H1 (cell line): Measurements from ENCODE around the gene MRPS27. TPM values are rescaled to one million over a fixed set of nuclear protein-coding genes. Genes with fewer than 3 reads are reported as not detected.

Experiments
- CTCF ChIA-PET: fragments of 300-600 bp; sonication (Branson Sonifier 250); formaldehyde crosslinking; loops from one replicate; lab custom pipeline; 2021; ENCODE audit not compliant: partially characterized antibody; lab: Charles Lee
- POLR2A ChIA-PET: fragments of 300-600 bp; sonication (Branson Sonifier 250); formaldehyde crosslinking; loops from one replicate; lab custom pipeline; 2021; ENCODE audit warnings: inconsistent platforms; ENCODE audit not compliant: partially characterized antibody; lab: Charles Lee
- DNase-seq, 2 experiments: peaks; one replicate each; pipeline versions ENCODE4 v3.0.0 to v3.0.0-alpha.2; 2010 to 2022; ENCODE audit warnings: low spot score in 2 of 2, low read depth in 1 of 2, mixed read lengths in 1 of 2
- FAIRE-seq: peaks from 2 replicates; lab custom pipeline; 2011; peaks lifted over from hg19 to GRCh38; lab: Jason Lieb, UNC
- H2AFZ ChIP-seq: 2 replicates; pipeline ENCODE4 v1.8.1; 2012; ENCODE audit warnings: low read length, inconsistent platforms
- H2AK5ac ChIP-seq: 2 replicates; pipeline ENCODE4 v1.6.1; 2013; ENCODE audit warnings: low read depth, low read length
- H2BK120ac ChIP-seq: replicated peaks from 2 replicates; pipeline ENCODE3; 2013; ENCODE audit warnings: low read depth, low read length, inconsistent platforms
- H2BK12ac ChIP-seq: 2 replicates; pipeline ENCODE4 v1.6.1; 2013; ENCODE audit warnings: low read depth, low read length
- H2BK15ac ChIP-seq: 2 replicates; pipeline ENCODE4 v1.6.1; 2013; ENCODE audit warnings: low read length
- H2BK20ac ChIP-seq: 2 replicates; pipeline ENCODE4 v1.6.1; 2013; ENCODE audit warnings: low read length
- H2BK5ac ChIP-seq: 2 replicates; pipeline ENCODE4 v1.6.1; 2013; ENCODE audit warnings: low read depth, low read length
- H3K14ac ChIP-seq: 2 replicates; pipeline ENCODE4 v1.6.1; 2013; ENCODE audit warnings: inconsistent platforms; ENCODE audit not compliant: insufficient read length
- H3K18ac ChIP-seq: 2 replicates; pipeline ENCODE4 v1.6.1; 2013; ENCODE audit warnings: low read length; ENCODE audit errors: extremely low read depth
- H3K23ac ChIP-seq: 2 replicates; pipeline ENCODE4 v1.6.1; 2013; ENCODE audit warnings: inconsistent platforms; ENCODE audit not compliant: insufficient read length
- H3K23me2 ChIP-seq: 2 replicates; pipeline ENCODE4 v1.6.1; 2013; ENCODE audit warnings: low read depth, low read length
- H3K27ac ChIP-seq: 2 replicates; pipeline ENCODE4 v1.6.1; 2011; ENCODE audit warnings: low read depth, low read length, inconsistent platforms
- H3K27me3 ChIP-seq, 4 experiments: replicated peaks in 1 of 4; 1 replicate in 1 of 4; 2 replicates in 3 of 4; pipeline versions ENCODE4 v1.6.1 to v1.8.1; 2011 to 2013; ENCODE audit warnings: low read length in 3 of 4, mild to moderate bottlenecking in 3 of 4, inconsistent platforms in 2 of 4, mixed read lengths in 2 of 4, moderate library complexity in 1 of 4; ENCODE audit not compliant: control insufficient read depth in 3 of 4, insufficient read depth in 3 of 4; ENCODE audit errors: extremely low read depth in 1 of 4
- H3K36me3 ChIP-seq, 4 experiments: 2 replicates each; pipeline versions ENCODE4 v1.6.1 to v1.8.1; 2011 to 2013; ENCODE audit warnings: mild to moderate bottlenecking in 4 of 4, low read length in 3 of 4, moderate library complexity in 2 of 4, control low read depth in 1 of 4, inconsistent platforms in 1 of 4; ENCODE audit not compliant: insufficient read depth in 4 of 4, control insufficient read depth in 2 of 4
- H3K4ac ChIP-seq: replicated peaks from 2 replicates; pipeline ENCODE3; 2013; ENCODE audit warnings: low read length, low read depth, mixed read lengths, inconsistent platforms; ENCODE audit not compliant: insufficient read length
- H3K4me1 ChIP-seq, 4 experiments: replicated peaks in 1 of 4; 1 replicate in 1 of 4; 2 replicates in 3 of 4; pipeline versions ENCODE4 v1.6.1 to v1.8.1; 2011 to 2013; ENCODE audit warnings: low read length in 3 of 4, inconsistent platforms in 2 of 4, mixed read lengths in 1 of 4; ENCODE audit not compliant: insufficient read depth in 4 of 4, control insufficient read depth in 3 of 4
- H3K4me2 ChIP-seq, 2 experiments: 2 replicates each; pipeline versions ENCODE4 v1.6.1 to v1.8.1; 2011 to 2013; ENCODE audit warnings: low read depth in 2 of 2, low read length in 2 of 2, control low read depth in 1 of 2, inconsistent platforms in 1 of 2, mild to moderate bottlenecking in 1 of 2; ENCODE audit not compliant: insufficient read depth in 1 of 2
- H3K4me3 ChIP-seq, 4 experiments: fragments of 200-600, 300-600 bp in 1 of 4; sonication (generic), shearing (Covaris generic), sonication (Bioruptor Twin) in 1 of 4; 2 replicates each; pipeline versions ENCODE4 v1.5.1 to v1.8.1; 2011 to 2016; ENCODE audit warnings: low read length in 4 of 4, low read depth in 3 of 4, control low read depth in 2 of 4, inconsistent platforms in 2 of 4, mild to moderate bottlenecking in 2 of 4, mixed read lengths in 1 of 4, moderate library complexity in 1 of 4; ENCODE audit not compliant: insufficient read depth in 2 of 4; ENCODE audit errors: extremely low read depth in 1 of 4
- H3K56ac ChIP-seq: replicated peaks from 2 replicates; pipeline ENCODE3; 2013; ENCODE audit warnings: low read depth, mild to moderate bottlenecking, mixed read lengths, low read length, inconsistent platforms; ENCODE audit not compliant: insufficient read length
- H3K79me1 ChIP-seq: 2 replicates; pipeline ENCODE4 v1.6.1; 2013; ENCODE audit warnings: low read depth, low read length, control low read depth
- H3K79me2 ChIP-seq, 2 experiments: 2 replicates each; pipeline versions ENCODE4 v1.6.1 to v1.8.1; 2012 to 2013; ENCODE audit warnings: low read length in 2 of 2, mild to moderate bottlenecking in 2 of 2, inconsistent platforms in 1 of 2; ENCODE audit not compliant: insufficient read depth in 2 of 2, control insufficient read depth in 1 of 2
- H3K9ac ChIP-seq, 4 experiments: replicated peaks in 1 of 4; 1 replicate in 1 of 4; 2 replicates in 3 of 4; pipeline versions ENCODE4 v1.6.1 to v1.8.1; 2011 to 2013; ENCODE audit warnings: low read depth in 3 of 4, low read length in 3 of 4, control low read depth in 2 of 4, mild to moderate bottlenecking in 2 of 4, moderate library complexity in 2 of 4, inconsistent platforms in 1 of 4; ENCODE audit errors: extremely low read depth in 1 of 4
- H3K9me3 ChIP-seq, 2 experiments: 2 replicates each; pipeline versions ENCODE4 v1.6.1 to v1.8.1; 2012 to 2013; ENCODE audit warnings: mild to moderate bottlenecking in 2 of 2, moderate library complexity in 2 of 2, control low read depth in 1 of 2, inconsistent platforms in 1 of 2, low read depth in 1 of 2, low read length in 1 of 2, mixed read lengths in 1 of 2; ENCODE audit not compliant: insufficient read depth in 2 of 2
- H4K20me1 ChIP-seq, 2 experiments: replicated peaks in 1 of 2; 2 replicates each; pipeline versions ENCODE3 to v1.8.1; 2011 to 2013; ENCODE audit warnings: inconsistent platforms in 2 of 2, low read length in 2 of 2, mild to moderate bottlenecking in 1 of 2; ENCODE audit not compliant: insufficient read depth in 2 of 2, control insufficient read depth in 1 of 2
- H4K5ac ChIP-seq: 2 replicates; pipeline ENCODE4 v1.6.1; 2013; ENCODE audit warnings: low read length, low read depth, mixed read lengths, inconsistent platforms; ENCODE audit not compliant: insufficient read length
- H4K8ac ChIP-seq: 2 replicates; pipeline ENCODE4 v1.8.0; 2013; ENCODE audit warnings: mild to moderate bottlenecking, moderate library complexity, low read length, inconsistent platforms; ENCODE audit not compliant: insufficient read depth; ENCODE audit errors: extremely low read depth
- H4K91ac ChIP-seq: replicated peaks from 2 replicates; pipeline ENCODE3; 2013; ENCODE audit warnings: low read length, mixed read lengths, inconsistent platforms; ENCODE audit not compliant: insufficient read length
- ASH2L ChIP-seq: fragments of 200-600, 300-600 bp; sonication (generic); IDR thresholded peaks from one replicate; pipeline ENCODE4 v1.7.1; 2017; ENCODE audit warnings: low read length
- BCL11A ChIP-seq, 2 experiments: IDR thresholded peaks; one replicate each; pipeline ENCODE4 v1.6.1; 2011; ENCODE audit warnings: low read depth in 2 of 2, low read length in 2 of 2, mild to moderate bottlenecking in 2 of 2
- CHD1 ChIP-seq: IDR thresholded peaks from 2 replicates; pipeline ENCODE4 v1.6.1; 2012; ENCODE audit warnings: low read depth, low read length, improper control_type of control experiment
- EGR1 ChIP-seq: IDR thresholded peaks from 2 replicates; pipeline ENCODE4 v1.6.1; 2011; ENCODE audit warnings: low read depth, low read length, borderline replicate concordance
- EZH2 ChIP-seq: fragments of 200-600 bp; sonication (generic); IDR thresholded peaks from 2 replicates; pipeline ENCODE4 v1.7.1; 2012; ENCODE audit warnings: low read depth, mild to moderate bottlenecking, moderate library complexity, low read length, inconsistent platforms; ENCODE audit not compliant: severe bottlenecking
- HDAC6 ChIP-seq: IDR thresholded peaks from one replicate; pipeline ENCODE4 v1.7.1; 2012; ENCODE audit warnings: low read depth, mild to moderate bottlenecking, inconsistent platforms, low read length, moderate library complexity
- KDM1A ChIP-seq: fragments of 200-600, 300-600 bp; sonication (generic); IDR thresholded peaks from 2 replicates; pipeline ENCODE4 v1.7.1; 2016; ENCODE audit warnings: mild to moderate bottlenecking, low read length, borderline replicate concordance
- POLR2A ChIP-seq, 2 experiments: IDR thresholded peaks; 1 replicate in 1 of 2; 2 replicates in 1 of 2; pipeline ENCODE4 v1.6.1; 2011; ENCODE audit warnings: low read depth in 2 of 2, low read length in 2 of 2, mild to moderate bottlenecking in 2 of 2; ENCODE audit errors: control extremely low read depth in 1 of 2
- RNF2 ChIP-seq: fragments of 200-900, 300-1000 bp; sonication (generic); IDR thresholded peaks from 2 replicates; pipeline ENCODE4 v1.7.1; 2016; ENCODE audit warnings: borderline replicate concordance, low read depth, mild to moderate bottlenecking, antibody characterized with exemption, low read length; ENCODE audit not compliant: poor library complexity, severe bottlenecking; ENCODE audit errors: missing control alignments
- SIN3A ChIP-seq, 2 experiments: IDR thresholded peaks in 1 of 2; conservative IDR thresholded peaks in 1 of 2; 2 replicates each; pipeline ENCODE4 v1.6.1; 2011 to 2012; ENCODE audit warnings: low read length in 2 of 2, improper control_type of control experiment in 1 of 2, low read depth in 1 of 2, mild to moderate bottlenecking in 1 of 2
- SP4 ChIP-seq: IDR thresholded peaks from 2 replicates; pipeline ENCODE4 v1.6.1; 2012; ENCODE audit warnings: low read length, inconsistent platforms
- SRF ChIP-seq: IDR thresholded peaks from 2 replicates; pipeline ENCODE4 v1.6.1; 2011; ENCODE audit warnings: mild to moderate bottlenecking, low read depth, low read length, moderate library complexity
- WGBS, 2 experiments: shearing (Covaris generic) in 1 of 2; methylation state at CpG; one replicate each; pipeline versions ENCODE4 v1.1.6 to v1.1.7; 2013 to 2015; ENCODE audit warnings: low lambda C conversion rate in 2 of 2, mixed read lengths in 2 of 2, inconsistent platforms in 1 of 2, low coverage in 1 of 2, missing lambda C conversion rate in 1 of 2; ENCODE audit not compliant: insufficient replicate concordance in 2 of 2, insufficient coverage in 1 of 2, insufficient read length in 1 of 2; ENCODE audit errors: extremely low coverage in 1 of 2, missing lambda C conversion rate in 1 of 2; 5-methylcytosine and 5-hydroxymethylcytosine counted together
- polyA plus RNA-seq, 7 experiments: library from polyadenylated mRNA; depleted of rRNA in 3 of 7; stranded (reverse) in 5 of 7; unstranded in 2 of 7; fragments of >200 nt in 5 of 7; fragments of 200-250 nt in 2 of 7; gene quantifications; 1 replicate in 5 of 7; 2 replicates in 1 of 7; 4 replicates in 1 of 7; pipeline versions ENCODE4 v1.2.1 to v1.2.3, GENCODE V29; 2011 to 2013; ENCODE audit warnings: missing spikeins in 2 of 7, mixed read lengths in 2 of 7
- total RNA-seq: library from RNA; stranded (reverse); fragmentation: NEBNext Ultra II Directional; extraction: Animal tissue kit (Norgen Biotek cat#: 25700); gene quantifications from 2 replicates; pipeline ENCODE4 v1.2.1, GENCODE V29; 2021

The MRPS27 gene
- total and polyA plus RNA-seq, 2 of the 8 experiments (the other 6 are each of a cell fraction or from before 2014, with no cell fraction given) = 93.2 to 102 TPM

DNA sequence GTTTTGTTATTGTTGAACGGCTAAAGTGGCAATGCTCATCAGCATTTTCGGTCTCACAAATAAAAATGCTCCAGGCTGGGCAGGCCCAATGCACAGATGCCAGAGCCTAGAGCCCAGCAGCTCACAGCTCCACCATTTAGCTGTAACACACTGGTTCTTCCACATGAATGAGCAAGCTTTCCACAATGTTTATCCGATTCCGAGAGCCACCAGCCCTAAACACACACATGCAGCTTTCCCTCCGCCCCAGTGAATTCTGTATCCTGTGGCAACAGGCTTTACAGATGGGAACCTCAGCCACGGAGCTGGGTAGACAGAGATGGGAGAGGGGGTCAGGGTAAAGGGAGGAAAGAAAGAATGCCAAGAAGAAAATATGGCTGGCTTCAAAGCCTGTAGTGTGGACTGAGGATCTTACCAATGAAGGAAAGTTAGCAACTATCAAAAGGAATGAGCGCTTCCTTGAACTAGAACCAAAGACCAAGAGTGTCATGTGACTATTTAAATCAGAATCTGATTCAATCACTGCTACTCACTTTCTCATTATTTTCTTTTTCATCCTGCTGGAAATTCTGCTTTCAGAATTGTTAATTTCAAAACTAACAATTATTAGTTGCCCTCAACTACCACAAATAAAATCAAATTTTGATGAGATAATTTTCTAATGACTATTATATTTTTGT lies 77.1 kb downstream of the MRPS27 start:
- H3K4me3 ChIP-seq = no peak overlapping the region
- TF ChIP-seq HDAC6 = no peak
- TF ChIP-seq KDM1A = no peak
- no peak for TF ChIP-seq EGR1
- no peak for TF ChIP-seq EZH2
- TF ChIP-seq CHD1 = no peak
- TF ChIP-seq POLR2A (IDR thresholded peaks at IDR 0.05; ENCODE audit: control extremely low read depth in 1 of 2, low read depth in 2 of 2, low read length in 2 of 2) = no peak
- no peak for TF ChIP-seq SIN3A (conservative IDR thresholded peaks at IDR 0.05 in 1 of 2, IDR thresholded peaks at IDR 0.05 in 1 of 2; ENCODE audit: low read depth in 1 of 2, low read length in 2 of 2)
- no peak for TF ChIP-seq SRF
- TF ChIP-seq BCL11A (IDR thresholded peaks at IDR 0.05; ENCODE audit: low read depth in 2 of 2, low read length in 2 of 2) = no peak
- TF ChIP-seq SP4 = no peak
- TF ChIP-seq RNF2 = no peak
- TF ChIP-seq ASH2L = no peak

More for the DNA sequence above, 77.1 kb downstream of the MRPS27 start:
- Histone ChIP-seq H3K4me1 (peaks cover 9 to 16% (median 14%) of the 10 kb centered on the region in 4 experiments), H3K36me3 (no peaks in the 10 kb centered on the region), H3K9ac (no peak overlapping the region), H3K23ac (no peak overlapping the region), H4K8ac (no peak overlapping the region), H3K18ac (no peak overlapping the region), H3K23me2 (no peaks in the 10 kb centered on the region), H2BK20ac (no peak overlapping the region), H3K9me3 (no peaks in the 10 kb centered on the region), H3K56ac (no peak overlapping the region), H2AK5ac (peak overlapping the region; percentile 84; the same call in 1 of the 2 replicates), H3K4ac (no peak overlapping the region), H4K20me1 (no peaks in the 10 kb centered on the region), H3K27ac (no peak overlapping the region), H4K5ac (no peak overlapping the region), H3K79me2 (peaks cover 0 to 26% of the 10 kb centered on the region in 2 experiments; a peak in 2 of 4 replicates), H4K91ac (no peak overlapping the region), H2AFZ (no peak overlapping the region), H2BK12ac (peak overlapping the region; percentile 41; the same call in 1 of the 2 replicates), H3K79me1 (no peaks in the 10 kb centered on the region), H3K14ac (no peak overlapping the region), H3K4me2 (no peak overlapping the region), H2BK15ac (0 out of 2 replicates have a peak overlapping the region, but pooled peaks have one; percentile 22), H2BK120ac (no peak overlapping the region), H2BK5ac (peak overlapping the region; percentile 19; the same call in 1 of the 2 replicates), H3K27me3 (no peaks in the 10 kb centered on the region)
- POLR2A ChIA-PET = interaction anchor here (0.6 to 0.9 kb wide), 2 partner anchors 9 to 318 kb away, joined by 3 read pairs; no protein-coding TSS in a partner anchor
- no peak for FAIRE-seq
- CTCF ChIA-PET = interaction anchor here (0.6 to 1.4 kb wide), 4 partner anchors 22 to 320 kb away, joined by 3 to 4 read pairs (median 3); no protein-coding TSS in a partner anchor
- WGBS, 2 experiments = 84% methylated on average over 7 of the region's 7 CpGs; no CpG with 5 or more reads in 1 of the 2 experiments
- DNase-seq = no peak
